Measurements from ENCODE around the gene STIP1.

STIP1 gene

DNA sequence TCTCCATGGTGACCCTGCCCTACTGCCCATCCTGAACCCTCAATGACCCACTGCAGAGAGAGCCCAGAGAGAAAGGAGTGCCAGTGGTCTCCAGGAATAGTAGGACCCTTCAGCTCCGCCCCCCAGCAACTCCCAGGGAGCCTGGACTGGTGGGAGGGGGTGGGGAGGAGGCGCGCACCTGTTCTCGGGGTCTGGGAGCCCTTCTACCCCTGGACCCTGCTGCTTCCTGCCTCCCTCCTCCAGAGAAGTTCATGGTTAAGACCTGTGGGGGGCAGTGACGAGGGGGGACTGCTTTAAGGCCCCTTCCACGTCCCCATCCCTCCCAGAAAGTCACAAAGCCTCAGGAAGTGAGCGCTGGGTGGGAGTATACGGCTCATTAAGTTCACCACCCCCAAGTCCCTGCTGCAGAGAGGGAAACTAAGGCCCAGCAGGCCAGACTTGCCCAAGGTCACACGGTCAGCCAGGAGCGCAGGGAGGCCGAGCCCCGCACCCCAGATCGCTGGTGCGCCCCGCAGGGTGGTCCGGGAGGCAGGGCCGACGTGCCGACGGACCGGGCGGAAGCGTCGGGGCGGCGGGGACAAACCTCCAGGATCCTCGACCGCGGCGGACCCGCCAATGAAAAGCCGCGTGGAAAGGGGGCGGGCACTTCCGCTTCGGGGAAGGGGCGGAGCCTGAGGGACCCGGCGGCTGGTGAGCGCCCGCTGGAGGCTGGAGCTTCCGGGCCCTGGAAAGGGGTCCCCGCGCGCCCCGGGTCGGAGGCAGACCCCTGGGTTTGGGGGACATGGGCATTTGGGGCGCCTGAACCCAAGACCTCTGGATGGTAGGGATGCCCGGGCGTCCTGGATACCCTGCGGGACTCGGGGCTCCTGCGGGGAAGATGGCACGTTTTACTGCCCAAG lies 39.9 kb downstream of the STIP1 start, which contains the start of the genes NUDT22 and TRPT1:
TSS of gene NUDT22 (plus strand) at position 667 of the 899 bp plus-strand sequence. CDS start 379 bp downstream, outside the sequence.
TSS of gene TRPT1 (minus strand) at position 579 of the 899 bp plus-strand sequence. CDS start at position 253, 326 bp downstream.
- DNase-seq = peak; percentile 78 to 89 (median 85)
- Histone ChIP-seq H3K9me3 (ENCODE audit: control extremely low read depth in 1 of 5, control insufficient read depth in 4 of 5, insufficient read depth in 2 of 5, low read depth in 1 of 5, low read length in 4 of 5) (no peaks in the 10 kb centered on the region), H3K27ac (ENCODE audit: insufficient read depth in 1 of 2, low read depth in 1 of 2, low read length in 2 of 2, poor library complexity in 1 of 2, severe bottlenecking in 2 of 2) (peak within 1 kb of the TSS; percentile 33 to 87), H3K27me3 (replicated peaks in 2 of 5; ENCODE audit: control insufficient read depth in 4 of 5, insufficient read depth in 5 of 5, low read length in 4 of 5) (no peaks in the 10 kb centered on the region), H3K4me1 (ENCODE audit: control extremely low read depth in 1 of 4, control insufficient read depth in 4 of 4, insufficient read depth in 4 of 4, low read length in 3 of 4) (peaks cover 0 to 48% (median 40%) of the 10 kb centered on the region in 4 experiments), H3K4me3 (ENCODE audit: control insufficient read depth in 1 of 7, extremely low read depth in 1 of 7, insufficient read depth in 4 of 7, low read depth in 2 of 7, low read length in 6 of 7) (peak within 1 kb of the TSS; percentile 35 to 93 (median 77)), H3K36me3 (ENCODE audit: control insufficient read depth in 4 of 4, insufficient read depth in 4 of 4, low read length in 3 of 4) (peaks cover 0 to 32% (median 18%) of the 10 kb centered on the region in 4 experiments)
- ChIA-PET CTCF (interaction anchor here (0.6 to 16.0 kb wide), 7 partner anchors 9 to 64 kb away, joined by 3 to 321 read pairs (median 6); partner anchors contain the start of genes FERMT3 and PLCB3), POLR2A (interaction anchor here (0.6 to 3.1 kb wide), 9 partner anchors 9 to 209 kb away, joined by 3 to 27 read pairs (median 3); partner anchors contain the start of genes FERMT3, FKBP2 and STIP1)
- 0% methylated on average over 46 of the region's 54 CpGs for WGBS (ENCODE audit: insufficient coverage)

- Histone ChIP-seq H3K4me3 (ENCODE audit: control insufficient read depth in 1 of 7, extremely low read depth in 1 of 7, insufficient read depth in 4 of 7, low read depth in 2 of 7, low read length in 6 of 7) (peak overlapping the region; percentile 35 to 93 (median 77)), H3K9me3 (ENCODE audit: control extremely low read depth in 1 of 5, control insufficient read depth in 4 of 5, insufficient read depth in 2 of 5, low read depth in 1 of 5, low read length in 4 of 5) (no peaks in the 10 kb centered on the region), H3K27ac (ENCODE audit: insufficient read depth in 1 of 2, low read depth in 1 of 2, low read length in 2 of 2, poor library complexity in 1 of 2, severe bottlenecking in 2 of 2) (peak overlapping the region in 1 of 2 experiments; percentile 87), H3K36me3 (ENCODE audit: control insufficient read depth in 4 of 4, insufficient read depth in 4 of 4, low read length in 3 of 4) (peaks cover 0 to 26% (median 13%) of the 10 kb centered on the region in 4 experiments), H3K27me3 (replicated peaks in 2 of 5; ENCODE audit: control insufficient read depth in 4 of 5, insufficient read depth in 5 of 5, low read length in 4 of 5) (no peaks in the 10 kb centered on the region), H3K4me1 (ENCODE audit: control extremely low read depth in 1 of 4, control insufficient read depth in 4 of 4, insufficient read depth in 4 of 4, low read length in 3 of 4) (peaks cover 0 to 54% (median 45%) of the 10 kb centered on the region in 4 experiments)
- ChIA-PET CTCF (interaction anchor here (0.8 to 16.0 kb wide), 7 partner anchors 9 to 42 kb away, joined by 3 to 321 read pairs (median 4); partner anchors contain the start of gene FERMT3), POLR2A (interaction anchor here (0.7 to 3.1 kb wide), 8 partner anchors 10 to 41 kb away, joined by 3 to 27 read pairs (median 4); partner anchors contain the start of genes FERMT3, FKBP2 and STIP1)
- WGBS (ENCODE audit: insufficient coverage) = 2% methylated on average over 26 of the region's 26 CpGs
- peak; percentile 22 to 76 (median 57) for DNase-seq
Observed at GRCh38 chr11:64226507-64227051, 40.6 kb downstream of the STIP1 start.

- Histone ChIP-seq H3K9me3 (ENCODE audit: control extremely low read depth in 1 of 5, control insufficient read depth in 4 of 5, insufficient read depth in 2 of 5, low read depth in 1 of 5, low read length in 4 of 5) (no peaks in the 10 kb centered on the region), H3K4me3 (ENCODE audit: control insufficient read depth in 1 of 7, extremely low read depth in 1 of 7, insufficient read depth in 4 of 7, low read depth in 2 of 7, low read length in 6 of 7) (peak overlapping the region in 5 of 7 experiments; percentile 72 to 93 (median 88)), H3K36me3 (ENCODE audit: control insufficient read depth in 4 of 4, insufficient read depth in 4 of 4, low read length in 3 of 4) (peaks cover 0 to 25% (median 12%) of the 10 kb centered on the region in 4 experiments), H3K27ac (ENCODE audit: insufficient read depth in 1 of 2, low read depth in 1 of 2, low read length in 2 of 2, poor library complexity in 1 of 2, severe bottlenecking in 2 of 2) (peak overlapping the region in 1 of 2 experiments; percentile 87), H3K27me3 (replicated peaks in 2 of 5; ENCODE audit: control insufficient read depth in 4 of 5, insufficient read depth in 5 of 5, low read length in 4 of 5) (no peaks in the 10 kb centered on the region), H3K4me1 (ENCODE audit: control extremely low read depth in 1 of 4, control insufficient read depth in 4 of 4, insufficient read depth in 4 of 4, low read length in 3 of 4) (peaks cover 0 to 58% (median 52%) of the 10 kb centered on the region in 4 experiments)
- ChIA-PET CTCF (interaction anchor here (0.8 to 16.0 kb wide), 8 partner anchors 9 to 43 kb away, joined by 3 to 321 read pairs (median 4); partner anchors contain the start of gene FERMT3), POLR2A (interaction anchor here (1.3 to 3.1 kb wide), 3 partner anchors 20 to 42 kb away, joined by 3 to 27 read pairs (median 6); partner anchors contain the start of genes FERMT3 and STIP1)
- WGBS (ENCODE audit: insufficient coverage) = 100% methylated on average over 1 of the region's 3 CpGs
- no peak for DNase-seq
Observed at GRCh38 chr11:64227405-64227956, 41.5 kb downstream of the STIP1 start.

DNA sequence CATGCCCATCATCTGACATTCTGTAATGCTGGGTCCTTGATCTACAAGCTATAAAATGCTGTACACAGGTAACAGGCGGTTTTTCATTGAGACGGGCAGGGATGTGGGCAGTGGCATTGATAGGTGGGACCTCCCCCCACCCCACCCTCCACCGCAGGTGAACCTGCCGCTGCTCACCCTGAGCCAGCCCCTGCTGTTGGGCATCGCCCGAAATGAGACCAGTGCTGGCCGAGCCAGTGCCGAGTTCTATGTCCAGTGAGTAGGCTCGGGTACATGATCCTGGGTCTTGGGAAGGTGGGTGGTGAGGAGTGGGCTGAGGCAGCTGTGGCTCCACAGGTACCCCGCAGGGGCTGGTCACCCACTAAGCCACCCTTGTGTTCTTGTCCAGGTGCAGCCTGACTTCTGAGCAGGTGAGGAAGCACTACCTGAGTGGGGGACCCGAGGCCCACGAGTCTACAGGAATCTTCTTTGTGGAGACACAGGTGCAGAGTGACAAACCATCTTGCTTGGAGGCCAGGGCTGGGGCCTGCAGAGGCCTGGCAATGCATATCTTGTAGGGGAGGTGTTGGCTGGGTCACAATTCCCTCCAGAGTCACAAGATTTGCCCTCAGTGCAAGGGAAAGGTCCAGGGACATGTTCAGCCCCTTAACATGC lies 43.2 kb downstream of the STIP1 start:
- DNase-seq = no peak
- Histone ChIP-seq H3K9me3 (ENCODE audit: control extremely low read depth in 1 of 5, control insufficient read depth in 4 of 5, insufficient read depth in 2 of 5, low read depth in 1 of 5, low read length in 4 of 5) (no peaks in the 10 kb centered on the region), H3K4me3 (ENCODE audit: control insufficient read depth in 1 of 7, extremely low read depth in 1 of 7, insufficient read depth in 4 of 7, low read depth in 2 of 7, low read length in 6 of 7) (peak overlapping the region in 2 of 7 experiments; percentile 89 to 92), H3K36me3 (ENCODE audit: control insufficient read depth in 4 of 4, insufficient read depth in 4 of 4, low read length in 3 of 4) (peaks cover 0 to 8% (median 1%) of the 10 kb centered on the region in 4 experiments), H3K27me3 (replicated peaks in 2 of 5; ENCODE audit: control insufficient read depth in 4 of 5, insufficient read depth in 5 of 5, low read length in 4 of 5) (no peaks in the 10 kb centered on the region), H3K4me1 (ENCODE audit: control extremely low read depth in 1 of 4, control insufficient read depth in 4 of 4, insufficient read depth in 4 of 4, low read length in 3 of 4) (peaks cover 0 to 65% (median 59%) of the 10 kb centered on the region in 4 experiments), H3K27ac (ENCODE audit: insufficient read depth in 1 of 2, low read depth in 1 of 2, low read length in 2 of 2, poor library complexity in 1 of 2, severe bottlenecking in 2 of 2) (peak overlapping the region in 1 of 2 experiments; percentile 83)
- ChIA-PET CTCF (interaction anchor here (1.2 to 5.4 kb wide), 3 partner anchors 23 to 75 kb away, joined by 3 to 58 read pairs (median 4); partner anchors contain the start of gene FERMT3), POLR2A (interaction anchor here (0.8 to 3.1 kb wide), 3 partner anchors 12 to 75 kb away, joined by 3 to 12 read pairs (median 3); partner anchors contain the start of genes FERMT3 and FKBP2)
- 86% methylated on average over 6 of the region's 12 CpGs for WGBS (ENCODE audit: insufficient coverage)

- H3K27ac ChIP-seq (ENCODE audit: insufficient read depth in 1 of 2, low read depth in 1 of 2, low read length in 2 of 2, poor library complexity in 1 of 2, severe bottlenecking in 2 of 2) = peak overlapping the region in 1 of 2 experiments; percentile 83
- POLR2A ChIA-PET = interaction anchor here (0.8 to 3.1 kb wide), 4 partner anchors 11 to 75 kb away, joined by 3 to 12 read pairs (median 4); partner anchors contain the start of genes FERMT3 and FKBP2
Observed at GRCh38 chr11:64229744-64230170, 43.8 kb downstream of the STIP1 start.

More at GRCh38 chr11:64229744-64230170, 43.8 kb downstream of the STIP1 start:
- H3K27me3 ChIP-seq (replicated peaks in 2 of 5; ENCODE audit: control insufficient read depth in 4 of 5, insufficient read depth in 5 of 5, low read length in 4 of 5) = no peaks in the 10 kb centered on the region
- DNase-seq = no peak
- peaks cover 0 to 60% (median 58%) of the 10 kb centered on the region in 4 experiments for H3K4me1 ChIP-seq (ENCODE audit: control extremely low read depth in 1 of 4, control insufficient read depth in 4 of 4, insufficient read depth in 4 of 4, low read length in 3 of 4)
- WGBS (ENCODE audit: insufficient coverage) = 74% methylated on average over 9 of the region's 13 CpGs
- H3K36me3 ChIP-seq (ENCODE audit: control insufficient read depth in 4 of 4, insufficient read depth in 4 of 4, low read length in 3 of 4) = peaks cover 0 to 4% (median 0%) of the 10 kb centered on the region in 4 experiments
- peak overlapping the region in 6 of 7 experiments; percentile 73 to 92 (median 82) for H3K4me3 ChIP-seq (ENCODE audit: control insufficient read depth in 1 of 7, extremely low read depth in 1 of 7, insufficient read depth in 4 of 7, low read depth in 2 of 7, low read length in 6 of 7)
- CTCF ChIA-PET = interaction anchor here (1.2 to 5.4 kb wide), 3 partner anchors 24 to 75 kb away, joined by 3 to 58 read pairs (median 4); partner anchors contain the start of gene FERMT3
- H3K9me3 ChIP-seq (ENCODE audit: control extremely low read depth in 1 of 5, control insufficient read depth in 4 of 5, insufficient read depth in 2 of 5, low read depth in 1 of 5, low read length in 4 of 5) = no peaks in the 10 kb centered on the region
